HepG2 (cell line): Measurements from ENCODE around the gene LTB4R. TPM values are rescaled to one million over a fixed set of nuclear protein-coding genes. Genes with fewer than 3 reads are reported as not detected.

Source experiments
- FOXM1 ChIP-seq: sonication (generic); formaldehyde crosslinking; IDR thresholded peaks from 2 replicates; pipeline ENCODE4 v1.5.0; 2020; ENCODE audit warnings: missing genetic modification reagents
- HMG20B ChIP-seq: conservative IDR thresholded peaks from 2 replicates; pipeline ENCODE4 v1.6.1; 2016; ENCODE audit warnings: missing genetic modification reagents, missing compliant biosample characterization
- HMGXB4 ChIP-seq, 2 experiments: sonication (generic) in 1 of 2; formaldehyde crosslinking in 1 of 2; IDR thresholded peaks; 2 replicates each; pipeline versions ENCODE4 v1.4.0 to v1.6.1; 2018 to 2020; ENCODE audit warnings: missing genetic modification reagents in 2 of 2, borderline replicate concordance in 1 of 2, low read depth in 1 of 2, mild to moderate bottlenecking in 1 of 2, missing biosample characterization in 1 of 2
- IKZF4 ChIP-seq: sonication (generic); formaldehyde crosslinking; IDR thresholded peaks from 2 replicates; pipeline ENCODE4 v1.5.1; 2020; ENCODE audit warnings: borderline replicate concordance, mild to moderate bottlenecking, low read depth, missing genetic modification reagents; ENCODE audit errors: not compliant biosample characterization
- JUNB ChIP-seq: sonication (generic); formaldehyde crosslinking; IDR thresholded peaks from 2 replicates; pipeline ENCODE4 v1.8.0; 2022; ENCODE audit warnings: missing genetic modification reagents, mild to moderate bottlenecking, borderline replicate concordance
- KAT2B ChIP-seq: fragments of 150-350 bp; IDR thresholded peaks from 2 replicates; pipeline ENCODE4 v1.6.1; 2014; ENCODE audit warnings: low read depth, low read length, borderline replicate concordance
- KLF15 ChIP-seq: sonication (generic); formaldehyde crosslinking; IDR thresholded peaks from 2 replicates; pipeline ENCODE4 v1.8.1; 2023; ENCODE audit warnings: borderline replicate concordance, mild to moderate bottlenecking, inconsistent platforms, missing genetic modification reagents, mixed read lengths
- PRPF4 ChIP-seq: fragments of 200-400 bp; formaldehyde crosslinking; IDR thresholded peaks from 2 replicates; pipeline ENCODE4 v1.6.1; 2016; ENCODE audit warnings: low read length, low read depth; ENCODE audit not compliant: poor library complexity, severe bottlenecking
- RXRA ChIP-seq: sonication (generic); formaldehyde crosslinking; IDR thresholded peaks from 2 replicates; pipeline ENCODE4 v1.5.1; 2020; ENCODE audit warnings: missing genetic modification reagents
- SMARCC2 ChIP-seq: fragments of 450-650 bp; IDR thresholded peaks from 2 replicates; pipeline ENCODE4 v1.6.1; 2017; ENCODE audit warnings: antibody characterized with exemption, mild to moderate bottlenecking
- SOX5 ChIP-seq: IDR thresholded peaks from 2 replicates; pipeline ENCODE4 v1.6.1; 2016; ENCODE audit warnings: borderline replicate concordance
- TARDBP ChIP-seq: sonication (generic); formaldehyde crosslinking; IDR thresholded peaks from 2 replicates; pipeline ENCODE4 v1.8.0; 2022; ENCODE audit warnings: mild to moderate bottlenecking, missing genetic modification reagents
- TBX2 ChIP-seq: sonication (generic); formaldehyde crosslinking; IDR thresholded peaks from 2 replicates; pipeline ENCODE4 v1.5.0; 2020; ENCODE audit warnings: missing genetic modification reagents, mild to moderate bottlenecking, borderline replicate concordance
- TOPORS ChIP-seq: sonication (generic); formaldehyde crosslinking; IDR thresholded peaks from 2 replicates; pipeline ENCODE4 v1.8.0; 2023; ENCODE audit warnings: mild to moderate bottlenecking, missing genetic modification reagents
- U2AF2 ChIP-seq: fragments of 200-400 bp; formaldehyde crosslinking; IDR thresholded peaks from 2 replicates; pipeline ENCODE4 v1.6.1; 2017; ENCODE audit warnings: low read depth, mild to moderate bottlenecking, low read length
- WIZ ChIP-seq: sonication (generic); formaldehyde crosslinking; IDR thresholded peaks from 2 replicates; pipeline ENCODE4 v1.5.1; 2020; ENCODE audit warnings: mild to moderate bottlenecking, missing genetic modification reagents
- ZNF12 ChIP-seq: sonication (generic); formaldehyde crosslinking; IDR thresholded peaks from 2 replicates; pipeline ENCODE4 v1.5.0; 2020; ENCODE audit warnings: missing genetic modification reagents
- ZNF281 ChIP-seq: sonication (generic); formaldehyde crosslinking; IDR thresholded peaks from 2 replicates; pipeline ENCODE4 v1.4.0; 2020; ENCODE audit warnings: missing genetic modification reagents, borderline replicate concordance
- ZNF446 ChIP-seq: sonication (generic); formaldehyde crosslinking; IDR thresholded peaks from 2 replicates; pipeline ENCODE4 v1.5.0; 2020; ENCODE audit warnings: mild to moderate bottlenecking, missing genetic modification reagents
- ZNF672 ChIP-seq: sonication (generic); formaldehyde crosslinking; IDR thresholded peaks from 2 replicates; pipeline ENCODE4 v1.8.1; 2022; ENCODE audit warnings: missing genetic modification reagents
- ZNF709 ChIP-seq: sonication (generic); formaldehyde crosslinking; IDR thresholded peaks from 2 replicates; pipeline ENCODE4 v1.5.0; 2020; ENCODE audit warnings: mild to moderate bottlenecking, missing genetic modification reagents
- ZNF710 ChIP-seq: sonication (generic); formaldehyde crosslinking; IDR thresholded peaks from 2 replicates; pipeline ENCODE4 v1.5.0; 2020; ENCODE audit warnings: mild to moderate bottlenecking, missing genetic modification reagents, borderline replicate concordance
- ZNF766 ChIP-seq: sonication (generic); formaldehyde crosslinking; IDR thresholded peaks from 2 replicates; pipeline ENCODE4 v1.5.0; 2020; ENCODE audit warnings: missing genetic modification reagents, borderline replicate concordance
- ZNF792 ChIP-seq: IDR thresholded peaks from 2 replicates; pipeline ENCODE4 v1.6.1; 2016
- ZSCAN22 ChIP-seq: sonication (generic); formaldehyde crosslinking; IDR thresholded peaks from 2 replicates; pipeline ENCODE4 v1.4.0; 2020; ENCODE audit warnings: mild to moderate bottlenecking, missing genetic modification reagents
- polyA plus RNA-seq, 8 experiments: library from polyadenylated mRNA; depleted of rRNA in 3 of 8; stranded (reverse) in 7 of 8; unstranded in 1 of 8; fragments of >200 nt; fragmentation: Illumina TruSeq in 4 of 8; extraction: Trizol in 4 of 8; gene quantifications; 2 replicates each; pipeline versions ENCODE4 v1.2.1 to v1.2.3, GENCODE V29; 2011 to 2016; ENCODE audit warnings: low read depth in 4 of 8, missing spikeins in 1 of 8, mixed read lengths in 1 of 8; ENCODE audit not compliant: insufficient read depth in 1 of 8
- total RNA-seq, 5 experiments: library from RNA; depleted of rRNA; stranded (reverse); fragments of >200 nt; fragmentation: Illumina TruSeq; extraction: Trizol; gene quantifications; 2 replicates each; pipeline ENCODE4 v1.2.3, GENCODE V29; 2016; ENCODE audit warnings: low read depth in 1 of 5

The LTB4R gene
- total and polyA plus RNA-seq, 2 of the 13 experiments (the other 11 are each of a cell fraction or from before 2014, with no cell fraction given): 3.2 to 8.2 TPM

DNA sequence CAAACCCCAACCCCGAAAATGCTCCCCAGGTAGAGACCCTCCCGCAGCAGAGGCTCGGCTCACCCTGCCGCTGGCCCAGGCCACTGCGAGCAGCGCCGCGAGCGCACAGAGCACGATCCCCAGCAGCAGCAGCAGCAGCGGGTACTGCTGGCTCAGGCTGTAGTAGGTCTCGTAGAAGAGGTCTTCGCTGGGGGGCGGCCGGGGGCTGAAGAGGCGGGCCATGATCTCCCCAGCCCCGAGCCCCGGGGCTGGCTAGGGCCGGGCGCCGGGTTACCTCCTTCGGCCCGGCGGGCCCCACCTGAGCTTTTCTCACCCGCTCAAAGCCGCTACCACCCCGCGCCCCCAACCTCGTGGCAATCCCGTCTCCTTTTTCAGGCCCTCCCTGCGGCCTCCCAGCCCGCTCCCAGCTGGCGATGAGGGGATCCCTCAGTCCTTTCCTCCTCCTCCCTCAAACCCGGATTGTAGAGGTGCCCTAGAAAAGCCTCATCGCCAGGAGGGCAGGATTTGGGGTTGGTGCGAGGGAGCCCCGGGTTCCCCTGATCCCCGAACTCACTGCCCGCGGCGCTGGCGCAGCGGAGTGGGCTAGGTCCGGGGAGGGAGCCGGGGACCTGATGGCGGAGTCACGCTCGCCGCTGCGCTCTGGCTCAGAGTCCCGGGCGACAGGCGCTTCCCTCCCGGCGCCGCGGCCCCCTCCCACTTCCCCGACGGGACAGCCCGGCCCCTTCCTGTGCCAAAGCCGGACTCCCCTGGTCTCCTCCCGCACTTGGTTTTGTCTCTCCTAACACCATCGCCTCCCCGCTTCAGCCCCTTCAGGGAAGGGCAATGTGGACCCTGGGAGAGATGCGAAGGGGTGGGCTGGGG lies 23.4 kb downstream of the LTB4R start, which contains the start of gene ADCY4 (continued):
- TF ChIP-seq ZNF709 (CRISPR knock-in tag) (no peak), HMGXB4 (CRISPR knock-in tag; IDR thresholded peaks at IDR 0.05; ENCODE audit: borderline replicate concordance in 1 of 2, low read depth in 1 of 2) (no peak), U2AF2 (no peak), WIZ (CRISPR knock-in tag) (no peak), TARDBP (CRISPR knock-in tag) (no peak), TBX2 (no peak), PRPF4 (no peak), HMG20B (CRISPR knock-in tag) (no peak), TOPORS (CRISPR knock-in tag) (no peak), JUNB (CRISPR knock-in tag) (no peak), ZNF672 (CRISPR knock-in tag) (no peak), ZNF446 (CRISPR knock-in tag) (no peak), ZNF281 (CRISPR knock-in tag) (no peak), FOXM1 (CRISPR knock-in tag) (no peak), ZNF710 (CRISPR knock-in tag) (no peak), ZNF766 (CRISPR knock-in tag) (no peak), SOX5 (no peak), KLF15 (CRISPR knock-in tag) (0 out of 2 replicates have a peak, but pooled peaks have one; percentile 46), KAT2B (no peak), ZNF12 (no peak), RXRA (CRISPR knock-in tag) (no peak), ZNF792 (CRISPR knock-in tag) (no peak), SMARCC2 (no peak), IKZF4 (CRISPR knock-in tag) (no peak), ZSCAN22 (CRISPR knock-in tag) (no peak)
